ENCODE data around the gene OSGIN1.

DNA sequence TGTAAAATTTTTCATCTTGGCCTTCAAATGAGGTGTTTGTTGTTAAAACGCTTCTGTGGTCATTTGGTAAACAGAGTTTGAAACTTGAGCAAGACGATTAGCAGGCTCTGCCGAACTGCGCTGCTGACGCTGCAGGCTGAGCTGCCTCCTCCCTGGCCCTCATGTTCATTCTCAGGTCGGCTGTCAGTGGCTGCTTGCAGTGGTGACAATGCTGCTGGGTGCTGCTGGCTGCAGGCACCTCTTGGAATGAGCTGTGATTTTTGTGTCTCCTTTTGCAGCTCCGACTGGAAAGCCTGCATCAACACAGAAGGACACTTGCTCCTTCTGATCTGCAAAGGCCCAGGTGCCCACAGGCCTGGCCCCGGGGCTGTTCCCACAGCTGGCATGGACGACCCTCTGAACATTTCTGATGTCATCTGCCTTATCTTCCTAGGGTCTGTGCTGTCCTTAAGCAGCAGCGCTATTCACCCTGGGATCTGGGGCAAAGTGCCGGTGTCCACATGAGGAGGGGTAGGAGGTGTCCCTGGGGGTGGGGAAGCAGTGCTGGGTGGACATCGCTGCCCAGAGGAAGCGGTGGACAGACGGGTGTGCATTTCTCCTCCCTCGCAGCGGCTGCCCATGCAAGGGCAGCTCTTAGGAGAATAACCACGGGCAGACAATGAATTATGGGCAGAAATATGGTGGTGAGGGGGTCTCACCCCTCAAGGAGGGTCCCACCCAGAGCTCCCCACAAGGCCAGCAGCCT lies 23.1 kb upstream of the OSGIN1 start:
- TF ChIP-seq, protein P1, sequence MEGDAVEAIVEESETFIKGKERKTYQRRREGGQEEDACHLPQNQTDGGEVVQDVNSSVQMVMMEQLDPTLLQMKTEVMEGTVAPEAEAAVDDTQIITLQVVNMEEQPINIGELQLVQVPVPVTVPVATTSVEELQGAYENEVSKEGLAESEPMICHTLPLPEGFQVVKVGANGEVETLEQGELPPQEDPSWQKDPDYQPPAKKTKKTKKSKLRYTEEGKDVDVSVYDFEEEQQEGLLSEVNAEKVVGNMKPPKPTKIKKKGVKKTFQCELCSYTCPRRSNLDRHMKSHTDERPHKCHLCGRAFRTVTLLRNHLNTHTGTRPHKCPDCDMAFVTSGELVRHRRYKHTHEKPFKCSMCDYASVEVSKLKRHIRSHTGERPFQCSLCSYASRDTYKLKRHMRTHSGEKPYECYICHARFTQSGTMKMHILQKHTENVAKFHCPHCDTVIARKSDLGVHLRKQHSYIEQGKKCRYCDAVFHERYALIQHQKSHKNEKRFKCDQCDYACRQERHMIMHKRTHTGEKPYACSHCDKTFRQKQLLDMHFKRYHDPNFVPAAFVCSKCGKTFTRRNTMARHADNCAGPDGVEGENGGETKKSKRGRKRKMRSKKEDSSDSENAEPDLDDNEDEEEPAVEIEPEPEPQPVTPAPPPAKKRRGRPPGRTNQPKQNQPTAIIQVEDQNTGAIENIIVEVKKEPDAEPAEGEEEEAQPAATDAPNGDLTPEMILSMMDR (IDR thresholded peaks at IDR 0.05), result no peak
- TF ChIP-seq POLR2AphosphoS5 (IDR thresholded peaks at IDR 0.05), result no peak

All from prostate gland (tissue), 2 donors.